Activated T-cell treated with anti-CD3 and anti-CD28 coated beads, Interleukin-2, amount 50 U/mL, for 48 hours (primary cell): ENCODE results near the gene L3MBTL3.

Experiments
- DNase-seq, 2 experiments: peaks; one replicate each; pipeline ENCODE4 v3.0.0-alpha.2; 2020

The L3MBTL3 gene

GRCh38 chr6:130018292-130018743 is at the start of gene L3MBTL3:
Gene L3MBTL3, plus strand, starts transcription at chr6:130018581. Its CDS starts 24,119 bp downstream, at chr6:130042700.
- DNase-seq: peak; percentile 88 to 89

GRCh38 chr6:129969064-129969463 is 49.3 kb upstream of the L3MBTL3 start:
- DNase-seq: no peak

DNA sequence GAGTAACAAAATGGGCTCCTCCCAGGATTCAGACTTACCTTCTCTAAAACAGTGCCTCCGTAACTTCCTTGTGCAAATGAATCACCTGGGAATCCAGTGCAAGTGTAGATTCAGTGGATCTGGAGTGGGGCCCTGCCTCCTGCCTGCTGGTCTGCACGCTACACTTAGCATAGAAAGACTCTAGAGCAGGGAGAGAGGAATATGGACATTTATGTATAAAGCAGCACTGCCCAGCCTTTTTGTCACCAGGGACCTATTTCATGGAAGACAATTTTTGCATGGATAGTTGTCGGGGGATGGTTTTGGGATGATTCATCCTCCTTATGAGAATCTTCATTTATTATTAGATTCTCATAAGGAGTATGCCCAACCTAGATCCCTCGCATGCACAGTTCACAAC is 42.3 kb upstream of the L3MBTL3 start:
- no peak for DNase-seq

DNA sequence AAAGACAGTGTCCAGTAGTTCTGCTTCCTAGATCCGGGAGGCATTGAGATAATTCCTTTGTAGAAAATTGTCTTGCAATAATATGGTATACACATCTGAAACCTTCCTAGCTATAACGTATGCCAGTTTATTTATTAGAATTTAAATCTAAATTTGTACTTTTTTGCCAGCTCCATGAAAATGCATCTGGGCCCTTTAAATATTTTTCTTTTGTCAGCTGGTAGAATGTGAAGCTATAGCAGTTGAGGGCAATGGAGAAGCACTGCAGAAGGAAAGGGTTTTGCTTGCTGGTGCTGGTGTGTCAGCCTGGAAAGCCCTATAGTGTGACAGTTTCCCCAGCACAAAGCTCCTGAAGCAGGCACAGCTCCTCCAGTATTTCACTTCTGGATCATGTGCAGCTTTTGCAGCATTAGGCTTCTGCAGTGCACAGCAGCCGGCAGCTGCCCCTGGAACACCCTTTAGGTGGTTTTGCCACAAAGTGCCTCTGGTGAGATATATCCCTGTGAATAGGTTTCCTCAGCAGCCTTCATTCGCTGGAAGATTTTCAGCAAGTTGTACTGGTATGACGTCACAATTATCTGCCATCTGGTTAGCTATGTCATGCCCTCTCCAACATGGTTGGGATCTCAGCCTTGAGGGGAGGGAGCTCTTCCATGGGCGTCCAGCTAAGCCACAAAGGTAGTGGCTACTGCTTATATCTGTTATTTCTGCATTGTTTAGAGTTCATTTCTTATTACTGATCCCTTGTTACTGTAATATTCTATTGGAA is 40.0 kb upstream of the L3MBTL3 start:
- no peak for DNase-seq

DNA sequence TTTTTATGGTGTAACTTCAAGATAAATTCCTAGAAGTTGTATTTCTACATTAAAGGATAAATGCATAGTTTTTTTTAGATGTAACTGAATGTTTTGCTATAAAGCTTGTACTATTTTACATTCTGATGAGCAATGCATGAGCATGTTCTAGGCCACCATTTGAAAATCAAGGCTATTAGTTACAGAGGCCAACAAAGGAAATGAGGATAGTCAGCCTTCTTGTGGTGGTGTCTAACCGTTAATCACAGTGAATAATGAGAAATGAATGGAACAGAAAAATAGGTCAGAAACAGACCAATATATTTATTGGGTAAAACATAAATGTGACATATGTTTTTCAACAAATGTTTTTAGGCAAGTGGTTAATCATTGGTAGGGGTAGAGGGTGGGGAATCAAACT is 37.6 kb upstream of the L3MBTL3 start:
- DNase-seq: no peak

DNA sequence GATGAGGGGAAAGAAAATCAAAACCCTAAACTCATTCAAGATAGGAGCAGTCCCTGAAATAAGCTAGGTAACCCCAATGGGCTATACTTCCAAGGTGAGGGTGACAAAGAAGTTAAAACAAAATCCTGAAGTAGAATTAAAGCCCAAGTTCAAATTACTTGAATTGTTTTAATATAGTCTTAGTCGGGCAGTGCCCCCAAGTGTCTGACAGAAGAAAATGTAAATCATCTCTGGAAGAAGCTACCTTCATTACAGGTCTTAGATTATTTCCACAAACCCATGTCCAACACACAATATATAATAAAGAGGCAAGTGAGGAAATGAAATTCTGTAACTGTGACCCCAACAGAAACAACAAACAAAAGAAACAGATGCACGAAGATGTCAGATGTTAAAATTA is 36.8 kb upstream of the L3MBTL3 start:
- DNase-seq: no peak

DNA sequence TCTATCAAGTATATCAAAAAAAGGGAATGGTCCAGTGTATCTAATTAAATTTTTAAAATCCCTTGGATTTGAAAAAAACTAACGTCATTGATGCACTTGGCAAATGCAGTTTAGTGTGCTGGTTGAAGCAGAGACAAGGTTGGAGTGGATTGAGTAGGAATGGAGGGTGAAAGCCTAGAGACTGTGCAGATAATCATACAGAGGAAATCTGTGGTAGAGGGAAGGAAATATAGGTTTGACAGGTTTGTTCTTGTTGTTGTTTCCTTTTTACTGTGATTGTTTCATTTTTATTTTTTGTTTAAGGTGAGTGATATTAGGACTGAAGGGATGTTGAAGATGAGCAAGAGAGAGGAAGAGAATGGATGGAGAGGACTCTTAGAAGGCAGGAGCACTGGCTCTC is 29.0 kb upstream of the L3MBTL3 start:
- no peak for DNase-seq

- no peak for DNase-seq
Measured at GRCh38 chr6:129992881-129993280, 25.5 kb upstream of the L3MBTL3 start.

DNA sequence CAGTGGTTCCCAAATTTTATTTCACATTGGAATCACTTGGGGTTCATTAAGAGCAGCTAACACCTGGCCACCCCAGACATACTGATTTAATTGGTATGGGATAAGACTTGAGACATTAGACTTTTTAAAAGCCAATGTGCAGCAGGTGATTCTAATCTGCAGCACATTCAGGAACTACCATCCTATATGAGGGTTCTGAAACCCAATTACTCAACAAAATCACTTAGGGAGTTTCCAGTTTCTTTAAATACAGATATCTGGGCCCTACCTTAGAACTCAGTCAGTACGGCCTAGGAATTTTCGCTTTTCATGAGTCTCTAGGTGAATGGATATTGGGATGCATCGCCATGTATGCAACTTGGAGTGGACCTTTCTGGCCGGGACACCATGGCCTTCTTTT is 24.0 kb upstream of the L3MBTL3 start:
- no peak for DNase-seq

DNA sequence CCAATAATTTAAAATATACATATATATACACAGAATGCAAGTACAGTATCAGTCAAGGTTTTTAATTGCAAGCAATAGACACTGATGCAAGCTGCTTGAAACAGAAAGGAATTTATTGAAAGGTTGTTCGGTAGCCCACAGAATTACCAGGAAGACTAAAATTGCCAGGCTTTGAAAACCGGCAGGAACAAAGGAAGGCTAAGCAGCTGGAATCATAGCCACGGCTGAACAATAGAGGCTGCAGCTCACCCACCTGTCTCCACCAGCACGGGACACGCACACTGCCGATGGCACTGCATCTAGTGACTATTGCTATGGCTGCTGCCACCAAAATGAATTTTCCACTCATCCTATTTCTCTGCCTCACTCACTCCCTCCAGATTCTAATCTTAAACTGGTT is 22.0 kb upstream of the L3MBTL3 start:
- DNase-seq: no peak

DNA sequence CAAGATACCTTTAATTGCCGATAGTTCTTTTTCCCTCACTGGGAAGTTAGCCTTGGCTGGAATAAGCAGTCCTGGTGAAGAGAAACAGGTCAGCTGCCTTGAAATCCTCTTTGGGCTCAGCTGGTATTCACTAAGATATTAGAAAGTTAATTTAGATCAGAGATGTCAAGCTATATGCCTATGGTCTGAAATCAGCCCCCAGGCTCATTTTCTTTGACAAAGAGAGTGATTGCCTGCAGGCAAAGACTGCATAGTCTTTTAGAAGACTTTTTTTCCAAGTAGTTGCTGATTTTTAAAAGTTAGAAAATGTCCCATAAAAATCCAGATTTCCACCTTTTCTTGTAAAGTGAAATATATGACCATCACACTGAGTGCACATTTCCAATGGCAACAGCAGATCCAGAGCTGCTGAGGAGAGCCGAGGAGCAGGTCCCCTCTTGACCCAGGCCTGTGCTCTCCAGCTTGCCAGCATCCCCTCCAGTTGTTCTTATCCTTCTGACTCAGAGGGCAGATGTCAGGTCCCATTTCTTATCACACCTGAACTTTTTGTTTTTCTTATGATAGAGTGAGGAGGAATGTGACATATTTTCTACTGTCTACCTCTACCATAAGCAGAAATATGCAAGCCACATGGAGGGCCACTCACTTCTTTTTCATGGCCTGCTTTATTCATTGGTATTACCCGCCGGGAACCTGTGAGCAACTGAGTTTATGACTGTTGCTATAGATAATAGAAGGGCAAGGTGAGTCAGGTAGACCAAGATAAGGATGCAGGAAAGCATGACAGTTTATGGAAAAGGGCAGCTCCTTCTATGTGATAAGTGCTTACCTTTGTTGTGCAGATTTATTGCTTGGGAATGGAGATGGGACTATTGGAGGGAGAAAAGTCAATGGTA is 17.6 kb upstream of the L3MBTL3 start:
- no peak for DNase-seq

- DNase-seq: no peak
Measured at GRCh38 chr6:130008236-130008873, 10.0 kb upstream of the L3MBTL3 start.

DNA sequence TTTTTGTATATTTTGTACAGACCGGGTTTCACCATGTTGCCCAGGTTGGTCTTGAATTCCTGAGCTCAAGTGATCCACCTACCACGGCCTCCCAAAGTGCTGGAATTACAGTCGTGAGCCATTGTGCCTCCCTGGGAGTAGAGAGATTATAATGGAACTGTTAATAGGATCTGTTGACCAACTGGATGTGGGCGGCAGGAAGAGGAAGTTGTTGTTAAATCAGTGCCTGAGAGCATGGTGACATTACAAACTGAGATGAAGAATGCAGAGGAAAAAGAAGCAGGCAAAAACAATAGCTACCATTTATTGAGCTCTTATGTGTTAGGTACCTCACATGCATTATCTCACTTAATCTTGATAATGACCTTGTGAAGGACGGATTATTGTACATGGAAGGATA is 9.2 kb upstream of the L3MBTL3 start:
- DNase-seq: no peak

GRCh38 chr6:130010387-130010786 is 8.0 kb upstream of the L3MBTL3 start:
- DNase-seq: no peak

- no peak for DNase-seq
Measured at GRCh38 chr6:130012728-130013127, 5.7 kb upstream of the L3MBTL3 start.

DNA sequence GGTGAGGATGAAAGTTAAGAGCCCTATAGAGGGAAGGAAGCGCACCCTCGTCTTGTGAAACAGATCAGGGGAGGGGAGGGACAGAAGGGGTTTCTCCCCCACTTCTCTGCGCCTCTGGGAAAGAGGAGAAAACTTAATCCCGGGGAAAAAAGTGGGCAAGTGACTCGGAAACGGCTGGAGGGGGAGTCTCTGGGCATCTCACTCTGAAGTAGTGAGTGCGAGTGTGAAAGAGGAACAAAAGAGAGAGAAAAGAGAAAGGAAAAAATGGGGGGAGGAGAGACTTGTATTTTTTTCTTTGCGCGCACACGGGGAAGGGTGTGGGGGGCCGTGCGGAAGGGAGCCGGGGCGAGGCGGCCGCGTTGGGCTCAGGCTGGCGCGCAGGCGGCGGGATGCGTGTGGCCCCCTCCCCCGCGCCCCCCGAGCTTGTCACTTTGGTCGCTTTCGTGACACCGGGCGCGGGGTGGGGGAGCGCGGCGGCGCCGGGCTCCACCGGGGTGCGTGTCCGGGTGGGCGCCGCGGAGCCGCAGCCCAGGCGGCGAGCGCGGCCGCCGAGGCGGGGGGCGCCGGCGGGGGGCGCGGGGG is 454 bp downstream of the L3MBTL3 start:
- DNase-seq: peak; percentile 50 to 53

- DNase-seq: peak; percentile 51 to 53
Measured at GRCh38 chr6:130019326-130020072, 1.1 kb downstream of the L3MBTL3 start.

DNA sequence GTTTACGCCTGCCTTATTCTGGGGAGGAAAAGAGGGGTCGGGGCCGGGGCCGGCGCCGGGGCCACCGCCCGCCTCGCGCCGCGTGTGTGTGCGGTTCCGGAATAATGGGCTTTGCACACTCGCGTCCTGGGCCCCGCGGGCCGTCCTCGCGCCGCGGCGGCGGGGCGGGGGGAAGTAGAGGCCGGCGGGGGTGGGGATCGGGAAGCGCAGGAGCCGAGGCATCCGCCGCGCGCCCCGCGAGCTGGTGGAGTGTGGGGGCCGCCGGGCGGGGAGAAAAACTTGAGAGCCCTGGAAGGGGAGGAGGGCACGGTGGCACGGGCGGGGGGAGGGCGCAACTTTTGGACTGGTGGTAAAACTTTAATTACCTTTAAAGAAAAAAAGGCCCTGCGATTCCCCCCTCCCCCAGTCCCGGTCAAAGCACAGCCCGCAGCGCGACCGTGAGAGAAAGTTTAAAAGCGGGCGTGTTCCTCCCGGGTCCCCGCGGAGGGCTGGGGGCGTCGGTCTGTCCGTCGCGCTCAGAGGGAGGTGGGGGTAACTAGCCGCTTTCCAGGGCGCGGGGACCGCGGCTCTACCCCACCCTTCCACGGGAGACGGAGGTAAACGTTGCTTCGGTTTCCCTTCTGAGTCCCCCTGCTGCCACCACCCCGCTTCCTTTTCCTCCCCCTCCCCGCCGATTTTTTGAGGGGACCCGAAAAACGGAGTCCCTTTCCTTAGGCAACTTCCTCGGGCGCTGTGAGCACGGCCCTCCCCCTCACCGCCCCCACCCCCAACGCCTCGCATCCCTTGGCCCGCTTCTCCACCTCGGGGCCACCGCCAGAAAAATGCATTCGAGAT is 1.9 kb downstream of the L3MBTL3 start:
- DNase-seq: peak; percentile 55 to 56

DNA sequence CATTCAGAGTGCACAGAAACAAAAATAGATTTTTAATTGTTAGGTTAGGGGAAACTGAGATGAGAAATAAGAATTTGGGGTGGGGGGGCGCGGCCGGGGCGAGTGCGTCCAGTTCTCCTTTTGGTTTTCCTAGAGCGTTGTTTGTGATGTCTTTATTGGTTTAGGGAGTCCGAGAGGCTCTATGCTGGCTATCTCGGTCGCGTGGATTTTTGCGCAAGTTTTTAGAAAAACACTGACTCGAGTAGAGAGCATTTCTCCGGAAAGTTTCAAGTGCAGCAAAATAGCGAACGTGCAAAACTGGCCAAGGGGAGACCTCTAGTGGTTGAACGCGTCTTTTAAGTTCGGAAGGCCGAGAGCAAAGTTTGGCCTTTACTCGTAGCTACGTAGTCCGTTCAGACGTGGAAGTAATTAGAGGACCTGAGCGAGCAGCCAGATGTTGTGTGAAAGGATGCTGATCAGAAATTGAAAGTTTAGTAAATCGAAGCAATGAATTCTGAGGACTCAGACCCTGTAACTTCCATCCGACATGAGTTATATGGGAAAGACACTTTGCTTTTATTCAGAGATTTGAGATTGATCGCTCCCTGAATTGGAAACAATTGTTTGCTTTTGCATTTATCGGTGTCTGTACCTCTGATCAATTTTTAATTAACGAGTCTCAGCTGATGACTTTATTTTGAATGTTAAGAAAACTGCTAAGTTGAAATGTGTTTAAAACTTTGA is 2.7 kb downstream of the L3MBTL3 start:
- peak; percentile 82 to 84 for DNase-seq

DNA sequence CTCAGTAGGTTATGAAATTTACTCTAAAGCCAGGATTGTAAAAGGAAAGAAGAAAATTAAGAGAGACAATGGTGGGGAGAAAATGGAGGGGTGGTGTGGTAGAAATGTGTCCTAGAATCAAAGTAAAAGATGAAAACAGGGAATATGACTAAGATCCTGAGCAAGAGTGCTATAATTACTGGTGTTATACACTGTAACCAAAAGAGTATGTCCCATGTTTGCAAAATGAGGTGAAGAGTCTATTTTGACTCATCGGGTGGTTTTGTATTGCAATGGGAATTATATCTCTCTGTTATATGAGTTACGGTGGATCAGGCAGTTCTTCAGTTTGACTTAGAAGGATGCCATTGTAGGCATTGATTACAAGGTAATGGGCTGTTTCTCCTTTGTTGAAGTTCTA is 8.5 kb downstream of the L3MBTL3 start:
- DNase-seq: no peak

DNA sequence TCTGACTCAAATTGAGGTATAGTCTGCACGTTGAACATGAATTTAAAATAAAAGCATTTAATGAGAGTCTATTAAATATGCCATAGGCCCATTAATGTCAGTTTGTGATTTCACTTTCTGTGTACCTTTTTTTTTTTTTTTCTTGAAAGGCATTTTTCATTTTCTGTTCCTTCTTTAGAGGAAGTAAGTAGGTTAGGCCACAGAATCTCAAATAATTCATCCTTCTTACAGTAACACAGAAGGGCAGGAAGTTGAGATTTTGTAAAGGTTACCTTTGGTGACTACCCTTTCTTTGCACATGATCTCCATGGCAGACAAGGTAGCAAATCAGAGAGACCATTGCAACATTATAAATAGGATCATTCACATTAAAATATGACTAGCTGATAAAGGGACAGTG is 9.6 kb downstream of the L3MBTL3 start:
- no peak for DNase-seq
